DMS153 treated with DMSO at 0.1 percent for 48 hours (cell line): ENCODE data around the gene PIM3.
A peak's percentile ranks its signal among the peaks of the same experiment; 100 is the strongest.
"Not testable (repeated sequence)": the region's sequence is repeated elsewhere in the genome, so short reads cannot be mapped to it uniquely, and the experiment has no call there.

Source experiments
- DNase-seq: peaks from one replicate; lab custom pipeline; 2025; ENCODE audit not compliant: unreplicated experiment; lab: John Stamatoyannopoulos, UW

The PIM3 gene

DNA sequence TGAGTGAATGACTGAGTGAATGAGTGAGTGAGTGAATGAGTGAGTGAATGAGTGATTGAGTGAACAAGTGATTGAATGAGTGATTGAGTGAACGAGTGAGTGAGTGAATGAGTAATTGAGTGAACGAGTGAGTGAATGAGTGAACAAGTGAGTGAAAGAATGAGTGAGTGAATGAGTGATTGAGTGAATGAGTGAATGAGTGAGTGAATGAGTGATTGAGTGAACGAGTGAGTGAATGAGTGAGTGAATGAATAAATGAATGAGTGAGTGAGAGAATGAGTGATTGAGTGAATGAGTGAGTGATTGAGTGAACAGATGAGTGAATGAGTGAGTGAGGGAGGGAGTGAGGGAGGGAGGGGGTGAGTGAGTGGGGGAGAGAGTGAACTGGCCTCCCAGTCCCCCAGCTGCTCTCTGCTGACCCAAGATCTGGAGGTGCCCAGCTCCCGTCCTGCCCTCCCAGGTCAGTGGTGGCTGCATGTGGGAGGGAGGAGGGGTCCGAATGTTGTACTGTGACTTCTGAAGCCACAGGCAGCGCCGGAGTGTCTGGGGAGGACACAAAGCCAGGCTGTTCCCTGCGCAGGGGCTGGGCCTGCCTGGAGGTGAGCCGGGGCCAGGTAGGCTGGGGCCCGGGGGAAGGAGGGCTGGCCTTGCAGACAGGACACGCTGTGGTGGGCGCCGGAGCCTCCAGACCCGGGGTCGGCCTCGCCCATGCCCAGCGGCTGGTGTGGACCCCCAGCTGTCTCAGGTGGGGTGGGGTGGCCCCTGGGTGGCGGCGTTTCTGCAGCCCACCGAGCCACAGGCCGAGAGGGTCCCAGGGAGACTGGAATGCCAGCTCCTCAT, 17.8 kb upstream of the PIM3 start:
- no peak for DNase-seq

DNA sequence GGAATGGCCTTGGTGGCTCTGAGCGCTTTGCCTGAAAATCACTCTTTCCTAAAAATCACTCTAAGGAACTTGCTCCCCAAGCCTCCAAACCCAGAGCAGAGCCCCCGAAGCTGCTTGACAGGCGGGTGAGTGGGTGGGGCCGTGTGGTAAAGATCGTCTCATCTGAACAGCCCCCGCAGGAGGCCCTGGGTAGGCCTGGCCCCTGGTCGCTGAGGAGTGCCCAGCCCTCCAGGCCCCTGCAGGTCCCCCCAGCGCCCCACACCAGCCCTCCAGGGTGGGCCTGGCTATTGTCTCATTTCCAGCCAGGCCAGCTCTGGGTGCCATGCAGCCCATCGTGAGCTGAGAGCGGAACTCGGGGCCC, 17.2 kb upstream of the PIM3 start:
- no peak for DNase-seq

DNA sequence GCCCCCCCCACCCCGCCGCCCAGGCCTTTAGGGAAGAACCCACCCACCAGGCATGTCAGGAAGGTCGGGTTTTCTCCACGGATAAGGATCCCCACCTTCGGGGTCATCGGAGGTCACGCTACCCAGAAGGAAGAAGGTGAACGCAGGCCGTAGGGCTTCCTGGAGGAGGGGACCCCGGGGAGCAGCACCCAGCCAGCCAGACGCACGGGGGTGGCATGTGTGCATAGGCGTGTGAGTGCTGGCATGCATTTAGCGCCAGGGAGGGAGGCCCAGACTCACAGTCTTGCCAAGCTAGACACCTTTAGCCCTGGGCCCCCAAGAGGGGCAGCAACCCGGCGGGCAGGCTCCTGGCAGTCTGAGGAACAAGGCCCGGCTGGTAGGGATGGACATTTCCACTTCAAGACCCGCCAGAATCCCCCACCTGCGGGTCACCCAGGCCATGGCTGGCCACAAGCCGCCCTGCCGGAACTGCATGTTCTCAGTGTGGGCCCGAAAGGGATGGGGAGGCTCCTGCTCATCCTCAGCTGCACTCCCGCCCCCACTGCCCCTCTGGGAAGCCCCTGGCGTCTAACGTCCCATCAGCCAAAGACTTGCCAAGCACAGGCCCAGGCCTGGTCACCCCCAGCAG, 16.7 kb upstream of the PIM3 start:
- no peak for DNase-seq

DNA sequence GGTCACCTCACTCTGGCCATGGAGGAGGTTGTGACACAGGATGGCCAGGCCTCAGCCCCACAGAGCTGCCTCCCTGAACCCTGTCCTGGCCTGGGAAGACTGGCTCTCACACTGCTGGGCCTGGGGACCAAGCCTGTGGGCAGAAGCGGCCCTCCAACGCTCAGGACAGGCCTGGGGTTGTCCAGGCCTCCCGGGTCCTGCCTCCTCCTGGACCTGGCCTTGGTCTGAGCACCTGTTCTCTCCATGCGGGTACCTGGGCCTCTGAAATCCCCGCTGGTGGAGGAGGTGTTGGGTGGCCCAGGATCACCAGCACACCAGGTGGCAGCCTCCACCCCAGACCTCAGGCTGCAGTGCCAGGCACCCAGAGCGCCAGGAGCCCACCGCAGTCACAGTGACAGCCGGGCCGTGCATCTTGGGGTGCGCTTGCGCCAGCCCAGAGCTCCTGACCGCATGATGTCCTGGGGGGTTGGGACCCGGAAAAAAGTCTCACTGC, 16.1 kb upstream of the PIM3 start:
- DNase-seq, result no peak

DNA sequence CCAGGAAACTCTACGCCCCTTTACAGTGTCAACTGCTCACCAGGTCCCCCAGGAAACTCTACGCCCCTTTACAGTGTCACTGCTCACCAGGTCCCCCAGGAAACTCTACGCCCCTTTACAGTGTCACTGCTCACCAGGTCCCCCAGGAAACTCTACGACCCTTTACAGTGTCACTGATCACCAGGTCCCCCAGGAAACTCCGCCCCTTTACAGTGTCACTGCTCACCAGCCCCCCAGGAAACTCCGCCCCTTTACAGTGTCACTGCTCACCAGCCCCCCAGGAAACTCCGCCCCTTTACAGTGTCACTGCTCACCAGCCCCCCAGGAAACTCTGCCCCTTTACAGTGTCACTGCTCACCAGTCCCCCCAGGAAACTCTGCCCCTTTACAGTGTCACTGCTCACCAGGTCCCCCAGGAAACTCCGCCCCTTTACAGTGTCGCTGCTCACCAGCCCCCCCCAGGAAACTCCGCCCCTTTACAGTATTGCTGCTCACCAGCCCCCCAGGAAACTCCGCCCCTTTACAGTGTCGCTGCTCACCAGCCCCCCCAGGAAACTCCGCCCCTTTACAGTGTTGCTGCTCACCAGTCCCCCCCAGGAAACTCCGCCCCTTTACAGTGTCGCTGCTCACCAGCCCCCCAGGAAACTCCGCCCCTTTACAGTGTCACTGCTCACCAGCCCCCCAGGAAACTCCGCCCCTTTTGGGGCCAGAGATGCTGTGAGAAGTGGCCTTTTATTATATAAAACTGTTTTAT, 15.4 kb upstream of the PIM3 start:
- not testable (repeated sequence) for DNase-seq

DNA sequence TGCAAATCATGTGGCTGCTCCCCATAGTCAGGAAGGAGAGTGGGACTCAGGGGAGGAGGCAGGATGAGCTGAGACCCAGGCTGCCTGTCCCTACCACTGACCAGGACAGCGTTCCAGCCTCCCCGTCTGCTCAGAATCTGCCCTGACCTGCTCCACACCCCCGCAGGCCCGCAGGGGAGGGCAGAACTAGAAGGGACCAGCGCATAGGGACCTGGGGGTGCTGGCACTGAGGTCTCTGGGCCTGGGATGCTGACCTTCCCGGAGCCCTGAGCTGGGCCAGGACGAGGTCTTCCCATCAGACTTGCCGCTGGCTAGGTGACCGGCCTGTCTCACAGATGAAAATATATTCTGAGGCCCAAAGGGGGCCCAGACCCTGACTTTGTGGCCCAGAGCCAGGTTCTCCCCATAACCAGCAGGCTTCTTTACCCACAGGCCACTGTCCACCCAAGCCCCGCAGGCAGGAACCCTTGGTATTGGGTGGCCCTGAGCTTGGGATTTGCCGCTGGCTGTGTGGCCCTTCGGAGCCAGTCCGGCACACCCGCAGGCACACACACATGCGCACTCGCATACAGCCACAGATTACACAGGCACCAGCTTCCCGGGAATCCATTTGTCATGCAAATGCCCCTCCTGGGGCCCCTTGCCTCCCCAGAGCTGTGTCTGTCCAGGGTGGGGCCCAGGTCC, 13.8 kb upstream of the PIM3 start:
- no peak for DNase-seq

DNA sequence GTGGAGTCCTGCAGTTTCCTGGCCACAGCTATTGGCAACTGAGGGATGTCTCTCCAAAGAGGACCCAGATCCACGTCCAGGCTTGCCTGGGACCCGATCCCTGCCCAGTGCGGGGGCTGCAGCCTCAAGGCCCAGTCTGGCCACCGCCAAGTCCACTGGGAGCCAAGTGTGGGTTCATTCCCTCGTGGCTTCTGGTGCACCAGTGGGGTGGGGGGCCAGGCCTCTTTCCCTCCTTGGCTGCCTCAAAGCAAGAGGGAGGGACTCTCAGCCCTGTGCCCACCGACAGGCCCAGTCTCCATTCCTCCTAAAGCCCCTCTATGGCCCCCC, 13.3 kb upstream of the PIM3 start:
- DNase-seq, result no peak

DNA sequence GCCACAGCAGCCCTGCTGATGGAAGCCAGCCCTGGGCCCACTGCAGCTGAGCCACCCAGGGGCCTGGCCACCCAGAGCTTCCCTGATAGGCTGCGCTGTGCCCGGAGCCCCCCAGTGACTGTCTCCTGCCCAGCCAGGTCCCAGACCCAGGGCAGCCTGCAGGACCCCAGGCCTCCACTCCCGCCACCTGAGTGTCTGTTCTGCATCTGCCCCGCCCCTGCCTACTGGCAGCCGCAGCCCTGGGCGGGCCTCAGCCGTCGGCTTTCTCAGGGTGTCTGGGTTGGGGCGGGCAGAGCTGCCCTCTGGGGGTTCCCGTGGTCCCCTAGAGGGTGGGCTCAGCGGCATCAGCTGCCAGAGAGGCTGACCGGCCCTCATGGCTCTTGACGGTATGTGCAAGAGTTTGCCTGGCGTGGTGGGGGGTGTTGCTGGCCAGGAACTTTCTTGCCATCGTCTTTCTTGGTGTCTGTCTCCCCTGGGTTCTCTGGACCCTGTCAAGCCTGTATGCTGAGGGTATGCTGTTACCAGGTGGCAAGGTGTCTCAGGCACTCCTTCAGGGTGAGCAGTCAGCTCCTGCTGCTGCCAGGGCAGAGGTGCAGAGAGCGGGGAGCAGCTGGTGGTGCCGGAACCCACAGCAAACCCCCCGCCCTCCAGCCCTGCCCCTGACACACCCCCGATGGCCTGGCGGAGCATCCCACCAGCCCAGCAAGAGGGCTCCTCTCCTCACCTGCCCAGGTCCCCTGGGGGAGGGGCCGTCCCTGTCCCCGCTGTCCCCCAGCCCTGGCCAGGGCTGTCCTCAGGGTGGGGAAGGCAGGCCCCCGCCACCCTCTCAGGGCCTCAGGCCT, 12.2 kb upstream of the PIM3 start:
- no peak for DNase-seq

DNA sequence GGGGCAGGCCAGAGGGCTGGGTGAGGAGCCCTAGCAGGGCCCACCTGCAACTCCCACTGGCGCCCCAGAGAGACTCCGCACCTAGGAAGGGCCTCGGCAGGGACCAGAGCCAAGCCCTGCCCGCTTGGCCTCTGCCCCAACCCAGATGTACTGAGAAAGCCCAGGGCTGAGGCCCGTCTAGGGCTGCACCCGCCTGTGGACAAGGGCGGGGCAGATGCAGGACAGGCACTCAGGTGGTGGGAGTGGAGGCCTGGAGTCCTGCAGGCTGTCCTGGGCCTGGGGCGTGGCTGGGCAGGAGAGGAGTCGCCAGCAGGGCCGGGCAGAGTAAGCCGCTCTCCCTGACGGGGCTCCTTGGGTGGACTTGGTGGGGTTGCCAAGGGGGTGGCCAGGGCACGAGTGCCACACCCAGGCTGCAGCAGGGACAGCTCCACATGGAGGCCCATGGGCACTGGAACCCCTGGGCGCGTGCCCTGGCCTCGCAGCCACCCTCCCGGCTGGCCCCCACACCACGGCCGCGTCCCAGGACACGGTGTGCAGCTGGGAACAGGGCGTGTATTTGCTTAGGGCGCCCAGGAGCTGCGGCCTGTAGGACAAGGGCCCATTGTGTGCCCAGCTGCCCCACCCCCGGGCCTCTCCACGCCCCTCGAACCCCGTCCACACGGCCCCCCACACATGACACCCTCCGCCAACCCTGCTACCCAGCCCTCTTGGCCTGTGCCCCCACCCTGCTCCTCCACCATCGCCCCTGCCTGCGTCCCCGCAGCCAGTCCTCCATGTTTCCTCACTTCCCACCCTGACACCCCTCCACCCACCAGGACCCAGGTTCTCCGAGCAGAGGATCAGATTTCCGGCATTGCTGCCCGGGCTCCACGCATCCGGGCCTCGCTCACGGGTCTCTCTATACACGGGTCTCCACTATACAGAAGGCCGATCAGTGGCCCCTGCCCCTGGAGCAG, 11.3 kb upstream of the PIM3 start:
- DNase-seq, result no peak

DNA sequence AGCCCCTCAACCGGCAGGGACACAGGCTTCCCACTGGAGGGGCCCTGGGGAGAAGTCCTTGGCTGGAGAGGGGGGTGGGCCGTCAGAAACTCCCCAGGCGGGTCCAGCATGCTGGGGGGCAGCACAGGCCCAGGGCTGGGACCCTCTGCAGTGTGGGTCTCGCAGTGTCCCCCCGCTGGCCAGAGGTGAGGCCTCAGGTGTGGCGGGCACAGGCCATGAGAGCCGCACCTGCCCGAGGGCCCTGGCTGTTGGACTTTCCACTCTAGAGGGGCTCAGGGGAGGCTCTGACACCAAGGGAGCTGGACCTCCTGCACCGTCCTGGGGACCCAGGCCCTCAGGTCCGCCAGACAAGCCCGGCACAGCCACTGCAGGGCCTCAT, 10.7 kb upstream of the PIM3 start:
- no peak for DNase-seq

DNA sequence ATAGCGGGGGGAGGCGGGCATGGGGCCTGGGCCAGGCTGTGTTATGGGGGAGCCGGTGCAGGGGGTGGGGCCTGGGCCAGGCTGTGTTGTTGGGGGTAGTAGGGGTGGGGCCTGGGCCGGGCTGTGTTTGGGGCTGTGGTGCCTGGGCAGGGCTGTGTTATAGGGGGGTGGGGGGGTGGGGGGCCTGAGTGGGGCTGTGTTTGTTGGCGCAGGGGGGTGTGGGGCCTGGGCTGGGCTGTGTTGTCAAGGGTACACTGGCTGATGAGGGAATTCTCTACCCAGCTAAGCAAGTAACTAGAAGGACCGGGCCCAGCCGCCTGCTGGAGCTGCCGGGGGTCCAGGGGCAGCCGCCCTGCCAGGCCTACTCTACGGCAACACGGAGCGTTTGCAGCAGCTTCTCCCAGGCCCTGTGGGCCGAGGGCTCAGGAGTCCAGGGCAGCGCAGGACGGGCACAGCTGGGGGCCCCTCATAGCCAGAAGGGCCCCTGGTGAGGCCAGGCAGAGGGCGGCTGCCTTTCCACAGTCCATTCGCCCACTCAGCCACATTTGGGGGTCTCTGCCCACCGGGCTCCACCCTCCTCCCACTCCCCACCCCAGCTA, 10.1 kb upstream of the PIM3 start:
- DNase-seq, result no peak

DNA sequence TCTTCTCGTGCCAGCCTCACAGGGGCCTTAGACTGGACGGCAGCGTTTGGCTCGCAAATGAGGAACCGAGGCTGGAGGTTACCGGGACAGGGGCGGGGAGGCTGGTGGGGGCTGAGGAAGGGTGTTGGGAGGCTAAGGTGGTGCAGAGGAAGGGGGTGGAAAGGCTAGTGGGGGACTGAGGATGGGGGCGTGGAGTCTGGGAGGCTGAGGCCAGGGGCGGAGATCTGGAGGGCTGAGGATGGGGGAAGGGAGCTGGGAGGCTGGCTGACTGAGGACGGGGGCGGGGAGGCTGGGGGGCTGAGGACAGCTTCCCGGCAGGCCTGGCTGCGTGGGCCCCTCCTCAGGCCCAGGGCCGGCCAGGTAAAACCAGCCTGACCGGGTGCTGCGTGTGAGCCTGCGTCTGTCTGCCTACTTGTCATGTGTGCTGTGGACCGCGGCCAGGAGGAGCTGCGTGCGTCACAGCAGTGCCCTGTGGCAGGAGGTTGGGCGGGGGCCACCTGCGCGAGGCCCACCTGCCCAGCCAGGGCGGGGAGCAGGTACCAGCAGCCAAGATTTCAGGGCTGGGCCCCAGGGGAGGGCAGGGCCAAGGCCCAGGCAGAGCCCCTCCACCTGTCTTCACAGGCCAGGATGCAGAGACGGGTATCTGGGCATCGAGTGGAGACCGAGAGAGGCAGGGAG, 9.4 kb upstream of the PIM3 start:
- DNase-seq, result peak; percentile 47

DNA sequence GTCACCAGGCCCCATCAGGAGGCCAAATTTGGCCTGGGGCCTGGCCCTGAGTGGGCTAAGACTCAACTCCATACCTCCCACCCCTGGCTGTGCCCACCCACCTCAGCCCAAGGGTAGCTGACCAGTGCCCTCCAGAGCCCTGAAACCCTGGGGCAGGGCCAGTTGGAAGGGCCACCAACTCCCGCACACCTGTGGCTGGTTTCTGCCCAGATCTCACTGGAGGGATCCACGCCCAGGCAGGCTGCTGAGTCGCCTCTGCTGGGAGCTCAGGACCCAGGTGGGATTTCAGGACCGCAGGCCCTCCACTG, 8.9 kb upstream of the PIM3 start:
- no peak for DNase-seq

DNA sequence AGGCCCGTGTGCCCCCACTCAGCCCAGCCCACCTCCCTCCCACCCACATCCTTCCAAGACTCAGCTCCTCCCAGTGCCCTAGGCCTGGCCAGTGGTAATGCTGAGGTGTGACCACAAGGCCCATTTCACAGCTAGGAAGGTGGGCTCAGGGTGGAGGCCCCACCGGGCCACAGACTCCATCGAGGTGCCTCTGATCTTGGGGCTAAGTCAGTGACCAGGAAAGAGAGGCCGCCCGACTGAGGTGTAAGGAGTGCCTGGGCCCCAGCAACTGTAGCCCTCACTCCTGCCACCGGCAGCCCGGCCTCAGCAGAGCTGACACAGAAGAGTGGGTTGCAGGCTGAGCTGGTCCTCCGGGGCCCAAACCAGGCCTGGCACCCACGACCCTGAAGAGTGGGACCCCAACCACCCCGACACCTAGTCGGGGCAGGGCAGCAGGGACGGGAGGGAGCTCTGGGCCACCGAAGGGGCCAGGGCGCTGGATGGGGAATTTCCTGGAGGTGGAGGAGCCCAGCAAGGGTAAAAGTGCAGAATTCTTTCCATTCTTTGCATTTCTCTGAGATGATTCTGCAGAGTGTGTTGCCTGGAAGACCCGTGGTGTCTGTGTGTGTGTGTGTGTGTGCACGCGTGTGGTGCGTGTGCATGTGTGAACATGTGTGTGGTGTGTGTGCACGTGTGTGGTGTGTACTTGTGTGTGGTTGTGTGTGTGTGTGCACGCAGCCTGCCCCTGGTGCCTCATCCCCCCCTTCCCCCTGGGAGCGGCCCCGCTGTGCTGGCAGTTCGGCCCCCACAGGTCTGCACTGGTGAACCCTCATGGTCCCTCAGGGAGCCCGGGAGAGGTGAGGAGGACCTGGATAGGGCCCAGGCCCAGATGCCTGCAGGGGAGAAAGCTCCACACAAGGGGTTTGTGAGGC, 8.3 kb upstream of the PIM3 start:
- DNase-seq, result no peak

DNA sequence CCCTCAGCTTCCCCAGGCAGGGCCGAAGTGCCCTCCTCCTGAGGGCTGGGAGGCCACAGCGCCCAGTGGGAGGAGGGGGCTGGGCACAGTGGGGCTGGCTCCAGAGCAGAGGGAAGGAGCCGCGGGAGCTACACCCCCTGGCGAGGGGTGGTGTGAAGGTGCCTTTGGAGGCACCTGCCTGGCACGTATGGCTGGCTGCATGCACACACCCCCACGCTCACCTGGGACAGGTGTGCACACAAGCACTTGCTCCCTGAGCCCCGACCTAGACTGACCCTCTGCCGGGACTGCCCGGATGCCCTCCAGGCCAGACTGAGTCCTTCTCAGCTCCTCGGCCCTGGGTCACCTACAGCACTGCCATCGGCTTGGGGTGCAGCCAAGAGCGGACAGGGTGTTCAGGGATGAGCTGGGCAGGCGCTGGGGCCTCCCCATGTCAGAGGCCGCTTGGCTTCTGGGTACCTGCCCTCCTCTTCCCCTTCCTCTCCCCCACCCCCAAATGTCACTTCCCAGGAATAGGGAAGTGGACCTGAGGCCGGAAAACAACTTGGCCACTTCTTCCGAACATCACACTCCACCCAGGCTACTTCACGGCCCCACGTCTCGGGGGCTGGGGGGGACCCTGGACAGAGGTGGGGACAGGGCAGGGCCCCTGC, 7.4 kb upstream of the PIM3 start:
- no peak for DNase-seq

DNA sequence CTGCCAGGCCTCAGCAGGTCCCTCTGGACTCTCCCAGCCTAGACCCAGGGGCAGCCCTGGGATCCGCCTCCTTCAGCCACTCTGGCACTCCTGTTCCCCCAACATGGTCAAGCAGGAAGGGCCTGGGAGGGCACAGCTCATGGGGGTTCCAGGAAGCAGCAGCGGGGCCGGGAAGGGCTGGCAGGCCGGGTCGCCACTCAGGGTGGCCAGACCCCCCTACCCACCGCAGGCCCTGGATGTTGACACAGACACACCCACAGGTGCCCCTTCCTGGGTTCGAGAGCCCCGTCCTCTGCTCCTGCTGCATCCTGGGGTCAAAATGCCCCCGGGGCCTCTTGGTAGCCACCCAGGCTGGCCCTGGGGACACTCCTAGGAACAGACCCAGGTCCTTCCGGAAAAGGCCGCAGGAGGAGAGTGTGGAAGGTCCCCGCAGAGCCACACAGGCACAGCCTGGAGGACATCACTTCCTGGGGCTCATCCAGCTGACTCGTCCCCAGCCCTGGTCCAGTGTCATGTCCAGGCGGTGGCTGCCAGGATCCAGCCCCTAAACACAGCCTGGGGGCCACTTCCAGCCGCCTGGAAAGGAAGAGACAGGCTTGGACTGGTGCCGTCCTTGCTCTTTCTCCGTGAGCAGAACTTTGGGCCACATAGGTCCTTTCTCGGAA, 6.8 kb upstream of the PIM3 start:
- DNase-seq, result no peak

DNA sequence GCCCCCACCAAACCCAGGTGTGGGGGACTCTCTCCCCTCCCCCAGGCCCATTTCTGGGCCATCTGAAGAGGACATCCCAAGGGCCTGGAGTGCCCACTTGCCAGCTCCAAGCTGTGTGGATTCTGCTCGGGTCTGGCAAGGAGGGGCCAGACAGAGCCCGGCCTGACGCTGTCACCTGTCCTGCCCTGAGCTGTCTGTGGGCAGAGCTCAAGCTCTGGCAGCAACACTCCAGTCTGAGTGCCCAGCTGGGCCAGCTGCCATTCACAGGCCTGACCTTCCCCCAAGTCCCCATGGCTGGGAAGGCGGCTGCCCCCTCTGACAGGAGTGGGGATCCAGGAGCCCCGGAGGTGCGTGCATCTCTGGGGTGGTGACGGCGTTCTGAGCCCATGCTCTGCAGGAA, 6.2 kb upstream of the PIM3 start:
- DNase-seq, result no peak
